ENCODE measurements around the gene LIG3. TPM values are rescaled to one million over a fixed set of nuclear protein-coding genes. Genes with fewer than 3 reads are reported as not detected.
"Not testable (repeated sequence)": the region's sequence is repeated elsewhere in the genome, so short reads cannot be mapped to it uniquely, and the experiment has no call there.

LIG3 gene
- total RNA-seq, 2 experiments from 2014 or later, result 47.3 to 47.5 TPM

GRCh38 chr17:34987232-34987631, 6.9 kb downstream of the LIG3 start:
- intact Hi-C loops (cut with micrococcal nuclease), result loop anchor here (10.0 kb wide), 1 partner anchor 562 kb away; no protein-coding TSS in a partner anchor
- CTCF ChIA-PET, result no interaction called here
- H3K9me3 Mint-ChIP-seq, result no peaks in the 10 kb centered on the region
- H3K27ac Mint-ChIP-seq, result no peak overlapping the region
- peaks cover 25% of the 10 kb centered on the region for H3K4me1 Mint-ChIP-seq (ENCODE audit: low read depth)
- peaks cover 37% of the 10 kb centered on the region for H3K36me3 Mint-ChIP-seq (ENCODE audit: low read depth)
- H3K27me3 Mint-ChIP-seq (ENCODE audit: low read depth), result no peaks in the 10 kb centered on the region
- H3K4me3 Mint-ChIP-seq, result no peak overlapping the region
- no peak for DNase-seq

GRCh38 chr17:34988644-34989043, 8.3 kb downstream of the LIG3 start:
- H3K9me3 Mint-ChIP-seq, result no peaks in the 10 kb centered on the region
- intact Hi-C loops (cut with micrococcal nuclease), result loop anchor here (10.0 kb wide), 1 partner anchor 564 kb away; no protein-coding TSS in a partner anchor
- no peak overlapping the region for H3K27ac Mint-ChIP-seq
- H3K36me3 Mint-ChIP-seq (ENCODE audit: low read depth), result peaks cover 34% of the 10 kb centered on the region
- no peaks in the 10 kb centered on the region for H3K27me3 Mint-ChIP-seq (ENCODE audit: low read depth)
- no peak overlapping the region for H3K4me3 Mint-ChIP-seq
- no peak for DNase-seq
- H3K4me1 Mint-ChIP-seq (ENCODE audit: low read depth), result peaks cover 12% of the 10 kb centered on the region
- CTCF ChIA-PET, result interaction anchor here (0.7 to 2.8 kb wide), 2 partner anchors 24 to 130 kb away, joined by 3 to 15 read pairs; partner anchors contain the start of gene RAD51D

- peaks cover 5% of the 10 kb centered on the region for H3K4me1 Mint-ChIP-seq (ENCODE audit: low read depth)
- intact Hi-C loops (cut with micrococcal nuclease), result loop anchor here (10.0 kb wide), 1 partner anchor 565 kb away; no protein-coding TSS in a partner anchor
- H3K4me3 Mint-ChIP-seq, result no peak overlapping the region
- peaks cover 38% of the 10 kb centered on the region for H3K36me3 Mint-ChIP-seq (ENCODE audit: low read depth)
- no peaks in the 10 kb centered on the region for H3K27me3 Mint-ChIP-seq (ENCODE audit: low read depth)
- H3K27ac Mint-ChIP-seq, result no peak overlapping the region
- CTCF ChIA-PET, result interaction anchor here (2.8 kb wide), 1 partner anchor 130 kb away, joined by 15 read pairs; the partner anchor contains the start of gene RAD51D
- DNase-seq, result no peak
- H3K9me3 Mint-ChIP-seq, result no peaks in the 10 kb centered on the region
Measured at GRCh38 chr17:34989473-34989872, 9.2 kb downstream of the LIG3 start.

- no peak overlapping the region for H3K4me3 Mint-ChIP-seq
- H3K27me3 Mint-ChIP-seq (ENCODE audit: low read depth), result no peaks in the 10 kb centered on the region
- intact Hi-C loops (cut with micrococcal nuclease), result loop anchor here (10.0 kb wide), 1 partner anchor 544 kb away; the partner anchor contains the start of gene SLFN12L
- CTCF ChIA-PET, result interaction anchor here (1.1 to 2.8 kb wide), 6 partner anchors 8 to 128 kb away, joined by 3 to 15 read pairs (median 4); partner anchors contain the start of gene RAD51D
- H3K9me3 Mint-ChIP-seq, result no peaks in the 10 kb centered on the region
- H3K27ac Mint-ChIP-seq, result no peak overlapping the region
- H3K36me3 Mint-ChIP-seq (ENCODE audit: low read depth), result peaks cover 42% of the 10 kb centered on the region
- no peaks in the 10 kb centered on the region for H3K4me1 Mint-ChIP-seq (ENCODE audit: low read depth)
- DNase-seq, result no peak
Measured at GRCh38 chr17:34990921-34991365, 10.6 kb downstream of the LIG3 start.

- Mint-ChIP-seq H3K27me3 (ENCODE audit: low read depth) (no peaks in the 10 kb centered on the region), H3K4me1 (ENCODE audit: low read depth) (no peaks in the 10 kb centered on the region), H3K27ac (no peak overlapping the region), H3K36me3 (ENCODE audit: low read depth) (peaks cover 37% of the 10 kb centered on the region), H3K9me3 (no peaks in the 10 kb centered on the region), H3K4me3 (no peak overlapping the region)
- DNase-seq, result no peak
- intact Hi-C loops (cut with micrococcal nuclease), result loop anchor here (10.0 kb wide), 1 partner anchor 543 kb away; the partner anchor contains the start of gene SLFN12L
- CTCF ChIA-PET, result interaction anchor here (1.1 to 1.7 kb wide), 4 partner anchors 8 to 98 kb away, joined by 3 to 4 read pairs (median 4); no protein-coding TSS in a partner anchor
Measured at GRCh38 chr17:34991606-34992005, 11.3 kb downstream of the LIG3 start.

GRCh38 chr17:34993031-34993430, 12.7 kb downstream of the LIG3 start:
- Mint-ChIP-seq H3K9me3 (no peaks in the 10 kb centered on the region), H3K4me1 (ENCODE audit: low read depth) (peaks cover 2% of the 10 kb centered on the region), H3K4me3 (no peak overlapping the region), H3K36me3 (ENCODE audit: low read depth) (peaks cover 33% of the 10 kb centered on the region), H3K27ac (no peak overlapping the region), H3K27me3 (ENCODE audit: low read depth) (no peaks in the 10 kb centered on the region)
- intact Hi-C loops (cut with micrococcal nuclease), result loop anchor here (10.0 kb wide), 1 partner anchor 542 kb away; the partner anchor contains the start of gene SLFN12L
- CTCF ChIA-PET, result interaction anchor here (0.9 to 1.1 kb wide), 2 partner anchors 30 to 127 kb away, joined by 3 read pairs; no protein-coding TSS in a partner anchor
- DNase-seq, result no peak

GRCh38 chr17:34996422-34997285, 16.3 kb downstream of the LIG3 start:
- no peak for DNase-seq
- Mint-ChIP-seq H3K27ac (no peak overlapping the region), H3K9me3 (no peaks in the 10 kb centered on the region), H3K4me1 (ENCODE audit: low read depth) (peaks cover 6% of the 10 kb centered on the region), H3K36me3 (ENCODE audit: low read depth) (peaks cover 30% of the 10 kb centered on the region), H3K27me3 (ENCODE audit: low read depth) (no peaks in the 10 kb centered on the region), H3K4me3 (no peak overlapping the region)
- intact Hi-C loops (cut with micrococcal nuclease), result loop anchor here (10.0 kb wide), 1 partner anchor 538 kb away; the partner anchor contains the start of gene SLFN12L
- CTCF ChIA-PET, result interaction anchor here (1.0 to 7.2 kb wide), 3 partner anchors 26 to 123 kb away, joined by 3 to 62 read pairs (median 25); partner anchors contain the start of genes FNDC8 and RAD51D

GRCh38 chr17:34997355-34997862, 17.1 kb downstream of the LIG3 start:
- peaks cover 28% of the 10 kb centered on the region for H3K36me3 Mint-ChIP-seq (ENCODE audit: low read depth)
- intact Hi-C loops (cut with micrococcal nuclease), result loop anchor here (10.0 kb wide), 1 partner anchor 537 kb away; the partner anchor contains the start of gene SLFN12L
- no peak overlapping the region for H3K4me3 Mint-ChIP-seq
- H3K4me1 Mint-ChIP-seq (ENCODE audit: low read depth), result peaks cover 6% of the 10 kb centered on the region
- H3K27me3 Mint-ChIP-seq (ENCODE audit: low read depth), result no peaks in the 10 kb centered on the region
- H3K27ac Mint-ChIP-seq, result no peak overlapping the region
- DNase-seq, result no peak
- no peaks in the 10 kb centered on the region for H3K9me3 Mint-ChIP-seq
- CTCF ChIA-PET, result interaction anchor here (1.0 to 7.2 kb wide), 3 partner anchors 25 to 122 kb away, joined by 3 to 62 read pairs (median 25); partner anchors contain the start of genes FNDC8 and RAD51D

- Mint-ChIP-seq H3K9me3 (no peaks in the 10 kb centered on the region), H3K36me3 (ENCODE audit: low read depth) (peaks cover 31% of the 10 kb centered on the region), H3K4me1 (ENCODE audit: low read depth) (peaks cover 6% of the 10 kb centered on the region), H3K27ac (peak overlapping the region; percentile 83), H3K27me3 (ENCODE audit: low read depth) (no peaks in the 10 kb centered on the region), H3K4me3 (no peak overlapping the region)
- peak; percentile 88 for DNase-seq
- CTCF ChIA-PET, result interaction anchor here (0.9 to 7.2 kb wide), 6 partner anchors 37 to 131 kb away, joined by 3 to 62 read pairs (median 4); partner anchors contain the start of genes FNDC8, RAD51D and RFFL
- intact Hi-C loops (cut with micrococcal nuclease), result loop anchor here (1.0 to 10.0 kb wide), 5 partner anchors 25 to 749 kb away; partner anchors contain the start of genes RAD51D and SLFN12L
Measured at GRCh38 chr17:34998205-34998604, 17.9 kb downstream of the LIG3 start.

- CTCF ChIA-PET, result interaction anchor here (1.3 to 7.2 kb wide), 5 partner anchors 8 to 120 kb away, joined by 4 to 62 read pairs (median 5); partner anchors contain the start of genes FNDC8, RAD51D and RFFL
- intact Hi-C loops (cut with micrococcal nuclease), result loop anchor here (10.0 kb wide), 1 partner anchor 535 kb away; the partner anchor contains the start of gene SLFN12L
- DNase-seq, result no peak
- H3K4me3 Mint-ChIP-seq, result no peak overlapping the region
- no peaks in the 10 kb centered on the region for H3K27me3 Mint-ChIP-seq (ENCODE audit: low read depth)
- H3K36me3 Mint-ChIP-seq (ENCODE audit: low read depth), result peaks cover 27% of the 10 kb centered on the region
- H3K9me3 Mint-ChIP-seq, result no peaks in the 10 kb centered on the region
- H3K4me1 Mint-ChIP-seq (ENCODE audit: low read depth), result peaks cover 6% of the 10 kb centered on the region
- H3K27ac Mint-ChIP-seq, result no peak overlapping the region
Measured at GRCh38 chr17:34999456-34999855, 19.1 kb downstream of the LIG3 start.

GRCh38 chr17:35000965-35001364, 20.7 kb downstream of the LIG3 start:
- not testable (repeated sequence) for H3K4me3 Mint-ChIP-seq

More at GRCh38 chr17:35000965-35001364, 20.7 kb downstream of the LIG3 start:
- CTCF ChIA-PET, result interaction anchor here (0.6 to 7.2 kb wide), 4 partner anchors 10 to 119 kb away, joined by 3 to 62 read pairs (median 14); partner anchors contain the start of genes FNDC8 and RAD51D
- H3K27ac Mint-ChIP-seq; H3K9me3 Mint-ChIP-seq; intact Hi-C loops (cut with micrococcal nuclease); H3K27me3 Mint-ChIP-seq (ENCODE audit: low read depth); H3K4me1 Mint-ChIP-seq (ENCODE audit: low read depth); DNase-seq: not testable (repeated sequence)
- peaks cover 23% of the 10 kb centered on the region for H3K36me3 Mint-ChIP-seq (ENCODE audit: low read depth)
